H1 (cell line): Measurements from ENCODE around the gene DCPS. TPM values are rescaled to one million over a fixed set of nuclear protein-coding genes. Genes with fewer than 3 reads are reported as not detected.

Experiments
- CTCF ChIA-PET: fragments of 300-600 bp; sonication (Branson Sonifier 250); formaldehyde crosslinking; loops from one replicate; lab custom pipeline; 2021; ENCODE audit not compliant: partially characterized antibody; lab: Charles Lee
- POLR2A ChIA-PET: fragments of 300-600 bp; sonication (Branson Sonifier 250); formaldehyde crosslinking; loops from one replicate; lab custom pipeline; 2021; ENCODE audit warnings: inconsistent platforms; ENCODE audit not compliant: partially characterized antibody; lab: Charles Lee
- DNase-seq, 2 experiments: peaks; one replicate each; pipeline versions ENCODE4 v3.0.0 to v3.0.0-alpha.2; 2010 to 2022; ENCODE audit warnings: low spot score in 2 of 2, low read depth in 1 of 2, mixed read lengths in 1 of 2
- FAIRE-seq: peaks from 2 replicates; lab custom pipeline; 2011; peaks lifted over from hg19 to GRCh38; lab: Jason Lieb, UNC
- H2AFZ ChIP-seq: 2 replicates; pipeline ENCODE4 v1.8.1; 2012; ENCODE audit warnings: low read length, inconsistent platforms
- H2AK5ac ChIP-seq: 2 replicates; pipeline ENCODE4 v1.6.1; 2013; ENCODE audit warnings: low read depth, low read length
- H2BK120ac ChIP-seq: replicated peaks from 2 replicates; pipeline ENCODE3; 2013; ENCODE audit warnings: low read depth, low read length, inconsistent platforms
- H2BK12ac ChIP-seq: 2 replicates; pipeline ENCODE4 v1.6.1; 2013; ENCODE audit warnings: low read depth, low read length
- H2BK15ac ChIP-seq: 2 replicates; pipeline ENCODE4 v1.6.1; 2013; ENCODE audit warnings: low read length
- H2BK20ac ChIP-seq: 2 replicates; pipeline ENCODE4 v1.6.1; 2013; ENCODE audit warnings: low read length
- H2BK5ac ChIP-seq: 2 replicates; pipeline ENCODE4 v1.6.1; 2013; ENCODE audit warnings: low read depth, low read length
- H3K14ac ChIP-seq: 2 replicates; pipeline ENCODE4 v1.6.1; 2013; ENCODE audit warnings: inconsistent platforms; ENCODE audit not compliant: insufficient read length
- H3K18ac ChIP-seq: 2 replicates; pipeline ENCODE4 v1.6.1; 2013; ENCODE audit warnings: low read length; ENCODE audit errors: extremely low read depth
- H3K23ac ChIP-seq: 2 replicates; pipeline ENCODE4 v1.6.1; 2013; ENCODE audit warnings: inconsistent platforms; ENCODE audit not compliant: insufficient read length
- H3K23me2 ChIP-seq: 2 replicates; pipeline ENCODE4 v1.6.1; 2013; ENCODE audit warnings: low read depth, low read length
- H3K27ac ChIP-seq: 2 replicates; pipeline ENCODE4 v1.6.1; 2011; ENCODE audit warnings: low read depth, low read length, inconsistent platforms
- H3K27me3 ChIP-seq, 4 experiments: replicated peaks in 1 of 4; 1 replicate in 1 of 4; 2 replicates in 3 of 4; pipeline versions ENCODE4 v1.6.1 to v1.8.1; 2011 to 2013; ENCODE audit warnings: low read length in 3 of 4, mild to moderate bottlenecking in 3 of 4, inconsistent platforms in 2 of 4, mixed read lengths in 2 of 4, moderate library complexity in 1 of 4; ENCODE audit not compliant: control insufficient read depth in 3 of 4, insufficient read depth in 3 of 4; ENCODE audit errors: extremely low read depth in 1 of 4
- H3K36me3 ChIP-seq, 4 experiments: 2 replicates each; pipeline versions ENCODE4 v1.6.1 to v1.8.1; 2011 to 2013; ENCODE audit warnings: mild to moderate bottlenecking in 4 of 4, low read length in 3 of 4, moderate library complexity in 2 of 4, control low read depth in 1 of 4, inconsistent platforms in 1 of 4; ENCODE audit not compliant: insufficient read depth in 4 of 4, control insufficient read depth in 2 of 4
- H3K4ac ChIP-seq: replicated peaks from 2 replicates; pipeline ENCODE3; 2013; ENCODE audit warnings: low read length, low read depth, mixed read lengths, inconsistent platforms; ENCODE audit not compliant: insufficient read length
- H3K4me1 ChIP-seq, 4 experiments: replicated peaks in 1 of 4; 1 replicate in 1 of 4; 2 replicates in 3 of 4; pipeline versions ENCODE4 v1.6.1 to v1.8.1; 2011 to 2013; ENCODE audit warnings: low read length in 3 of 4, inconsistent platforms in 2 of 4, mixed read lengths in 1 of 4; ENCODE audit not compliant: insufficient read depth in 4 of 4, control insufficient read depth in 3 of 4
- H3K4me2 ChIP-seq, 2 experiments: 2 replicates each; pipeline versions ENCODE4 v1.6.1 to v1.8.1; 2011 to 2013; ENCODE audit warnings: low read depth in 2 of 2, low read length in 2 of 2, control low read depth in 1 of 2, inconsistent platforms in 1 of 2, mild to moderate bottlenecking in 1 of 2; ENCODE audit not compliant: insufficient read depth in 1 of 2
- H3K4me3 ChIP-seq, 4 experiments: fragments of 200-600, 300-600 bp in 1 of 4; sonication (generic), shearing (Covaris generic), sonication (Bioruptor Twin) in 1 of 4; 2 replicates each; pipeline versions ENCODE4 v1.5.1 to v1.8.1; 2011 to 2016; ENCODE audit warnings: low read length in 4 of 4, low read depth in 3 of 4, control low read depth in 2 of 4, inconsistent platforms in 2 of 4, mild to moderate bottlenecking in 2 of 4, mixed read lengths in 1 of 4, moderate library complexity in 1 of 4; ENCODE audit not compliant: insufficient read depth in 2 of 4; ENCODE audit errors: extremely low read depth in 1 of 4
- H3K56ac ChIP-seq: replicated peaks from 2 replicates; pipeline ENCODE3; 2013; ENCODE audit warnings: low read depth, mild to moderate bottlenecking, mixed read lengths, low read length, inconsistent platforms; ENCODE audit not compliant: insufficient read length
- H3K79me1 ChIP-seq: 2 replicates; pipeline ENCODE4 v1.6.1; 2013; ENCODE audit warnings: low read depth, low read length, control low read depth
- H3K79me2 ChIP-seq, 2 experiments: 2 replicates each; pipeline versions ENCODE4 v1.6.1 to v1.8.1; 2012 to 2013; ENCODE audit warnings: low read length in 2 of 2, mild to moderate bottlenecking in 2 of 2, inconsistent platforms in 1 of 2; ENCODE audit not compliant: insufficient read depth in 2 of 2, control insufficient read depth in 1 of 2
- H3K9ac ChIP-seq, 4 experiments: replicated peaks in 1 of 4; 1 replicate in 1 of 4; 2 replicates in 3 of 4; pipeline versions ENCODE4 v1.6.1 to v1.8.1; 2011 to 2013; ENCODE audit warnings: low read depth in 3 of 4, low read length in 3 of 4, control low read depth in 2 of 4, mild to moderate bottlenecking in 2 of 4, moderate library complexity in 2 of 4, inconsistent platforms in 1 of 4; ENCODE audit errors: extremely low read depth in 1 of 4
- H3K9me3 ChIP-seq, 2 experiments: 2 replicates each; pipeline versions ENCODE4 v1.6.1 to v1.8.1; 2012 to 2013; ENCODE audit warnings: mild to moderate bottlenecking in 2 of 2, moderate library complexity in 2 of 2, control low read depth in 1 of 2, inconsistent platforms in 1 of 2, low read depth in 1 of 2, low read length in 1 of 2, mixed read lengths in 1 of 2; ENCODE audit not compliant: insufficient read depth in 2 of 2
- H4K20me1 ChIP-seq, 2 experiments: replicated peaks in 1 of 2; 2 replicates each; pipeline versions ENCODE3 to v1.8.1; 2011 to 2013; ENCODE audit warnings: inconsistent platforms in 2 of 2, low read length in 2 of 2, mild to moderate bottlenecking in 1 of 2; ENCODE audit not compliant: insufficient read depth in 2 of 2, control insufficient read depth in 1 of 2
- H4K5ac ChIP-seq: 2 replicates; pipeline ENCODE4 v1.6.1; 2013; ENCODE audit warnings: low read length, low read depth, mixed read lengths, inconsistent platforms; ENCODE audit not compliant: insufficient read length
- H4K8ac ChIP-seq: 2 replicates; pipeline ENCODE4 v1.8.0; 2013; ENCODE audit warnings: mild to moderate bottlenecking, moderate library complexity, low read length, inconsistent platforms; ENCODE audit not compliant: insufficient read depth; ENCODE audit errors: extremely low read depth
- H4K91ac ChIP-seq: replicated peaks from 2 replicates; pipeline ENCODE3; 2013; ENCODE audit warnings: low read length, mixed read lengths, inconsistent platforms; ENCODE audit not compliant: insufficient read length
- KDM4A ChIP-seq: IDR thresholded peaks from one replicate; pipeline ENCODE4 v1.7.1; 2012; ENCODE audit warnings: low read depth, mild to moderate bottlenecking, moderate library complexity, low read length, inconsistent platforms; ENCODE audit not compliant: severe bottlenecking
- MAFK ChIP-seq: IDR thresholded peaks from 2 replicates; pipeline ENCODE4 v1.6.1; 2012; ENCODE audit warnings: low read depth, mild to moderate bottlenecking, improper control_type of control experiment, low read length
- PHF8 ChIP-seq: fragments of 200-600 bp; sonication (generic); conservative IDR thresholded peaks from 2 replicates; pipeline ENCODE4 v1.7.1; 2012; ENCODE audit warnings: low read depth, mild to moderate bottlenecking, inconsistent platforms, low read length, moderate library complexity
- RAD21 ChIP-seq, 2 experiments: IDR thresholded peaks in 1 of 2; conservative IDR thresholded peaks in 1 of 2; 2 replicates each; pipeline ENCODE4 v1.6.1; 2011; ENCODE audit warnings: low read depth in 2 of 2, low read length in 2 of 2, improper control_type of control experiment in 1 of 2, inconsistent platforms in 1 of 2, mild to moderate bottlenecking in 1 of 2, moderate library complexity in 1 of 2
- RXRA ChIP-seq: IDR thresholded peaks from 2 replicates; pipeline ENCODE4 v1.6.1; 2011; ENCODE audit warnings: low read depth, mild to moderate bottlenecking, low read length, moderate library complexity; ENCODE audit not compliant: insufficient read depth
- SP2 ChIP-seq: IDR thresholded peaks from 2 replicates; pipeline ENCODE4 v1.6.1; 2012; ENCODE audit warnings: mild to moderate bottlenecking, low read length, inconsistent platforms
- SUZ12 ChIP-seq: fragments of 200-600 bp; sonication (generic); IDR thresholded peaks from 2 replicates; pipeline ENCODE4 v1.6.1; 2012; ENCODE audit warnings: mild to moderate bottlenecking, inconsistent platforms, low read length, moderate library complexity, mixed read lengths
- TCF12 ChIP-seq: IDR thresholded peaks from 2 replicates; pipeline ENCODE4 v1.6.1; 2011; ENCODE audit warnings: low read depth, mild to moderate bottlenecking, low read length
- WGBS, 2 experiments: shearing (Covaris generic) in 1 of 2; methylation state at CpG; one replicate each; pipeline versions ENCODE4 v1.1.6 to v1.1.7; 2013 to 2015; ENCODE audit warnings: low lambda C conversion rate in 2 of 2, mixed read lengths in 2 of 2, inconsistent platforms in 1 of 2, low coverage in 1 of 2, missing lambda C conversion rate in 1 of 2; ENCODE audit not compliant: insufficient replicate concordance in 2 of 2, insufficient coverage in 1 of 2, insufficient read length in 1 of 2; ENCODE audit errors: extremely low coverage in 1 of 2, missing lambda C conversion rate in 1 of 2; 5-methylcytosine and 5-hydroxymethylcytosine counted together
- polyA plus RNA-seq, 7 experiments: library from polyadenylated mRNA; depleted of rRNA in 3 of 7; stranded (reverse) in 5 of 7; unstranded in 2 of 7; fragments of >200 nt in 5 of 7; fragments of 200-250 nt in 2 of 7; gene quantifications; 1 replicate in 5 of 7; 2 replicates in 1 of 7; 4 replicates in 1 of 7; pipeline versions ENCODE4 v1.2.1 to v1.2.3, GENCODE V29; 2011 to 2013; ENCODE audit warnings: missing spikeins in 2 of 7, mixed read lengths in 2 of 7
- total RNA-seq: library from RNA; stranded (reverse); fragmentation: NEBNext Ultra II Directional; extraction: Animal tissue kit (Norgen Biotek cat#: 25700); gene quantifications from 2 replicates; pipeline ENCODE4 v1.2.1, GENCODE V29; 2021

DCPS gene
- total and polyA plus RNA-seq, 2 of the 8 experiments (the other 6 are each of a cell fraction or from before 2014, with no cell fraction given) = 24.6 to 55.2 TPM

GRCh38 chr11:126338346-126339055, 34.6 kb downstream of the DCPS start:
- H3K18ac ChIP-seq = no peak overlapping the region
- no peak overlapping the region for H2BK5ac ChIP-seq
- H3K79me2 ChIP-seq = no peaks in the 10 kb centered on the region
- H3K14ac ChIP-seq = no peak overlapping the region
- H3K23me2 ChIP-seq = no peaks in the 10 kb centered on the region
- H2AK5ac ChIP-seq = no peak overlapping the region
- no peak overlapping the region for H4K5ac ChIP-seq
- H3K56ac ChIP-seq = no peak overlapping the region
- peaks cover 0 to 15% (median 3%) of the 10 kb centered on the region in 4 experiments; a peak in 3 of 8 replicates for H3K36me3 ChIP-seq
- H3K27me3 ChIP-seq = no peaks in the 10 kb centered on the region
- H3K4me1 ChIP-seq = peaks cover 0 to 8% (median 3%) of the 10 kb centered on the region in 4 experiments; a peak in 2 of 7 replicates
- no peak overlapping the region for H4K91ac ChIP-seq
- H3K79me1 ChIP-seq = no peaks in the 10 kb centered on the region; the same call in 1 of the 2 replicates
- ChIA-PET CTCF (interaction anchor here (2.4 kb wide), 1 partner anchor 20 kb away, joined by 10 read pairs; no protein-coding TSS in a partner anchor), POLR2A (interaction anchor here (1.5 to 2.1 kb wide), 2 partner anchors 12 to 15 kb away, joined by 3 to 5 read pairs; no protein-coding TSS in a partner anchor)
- TF ChIP-seq SUZ12 (no peak), KDM4A (no peak), RAD21 (IDR thresholded peaks at IDR 0.05 in 1 of 2, conservative IDR thresholded peaks at IDR 0.05 in 1 of 2; ENCODE audit: low read depth in 2 of 2, low read length in 2 of 2) (no peak), PHF8 (no peak), RXRA (no peak), TCF12 (no peak), MAFK (no peak), SP2 (no peak)
- no peak overlapping the region for H3K23ac ChIP-seq
- H4K20me1 ChIP-seq = no peaks in the 10 kb centered on the region
- no peak overlapping the region for H2BK12ac ChIP-seq
- H3K4me3 ChIP-seq = no peak overlapping the region
- H2BK15ac ChIP-seq = no peak overlapping the region
- FAIRE-seq (no peak), DNase-seq (no peak)
- no peak overlapping the region for H3K4me2 ChIP-seq
- H3K9ac ChIP-seq = no peak overlapping the region
- H3K9me3 ChIP-seq = no peaks in the 10 kb centered on the region
- no peak overlapping the region for H2BK20ac ChIP-seq
- no peak overlapping the region for H4K8ac ChIP-seq
- 87% methylated on average over 7 of the region's 7 CpGs; no CpG with 5 or more reads in 1 of the 2 experiments for WGBS, 2 experiments
- no peak overlapping the region for H3K27ac ChIP-seq
- H2BK120ac ChIP-seq = no peak overlapping the region
- no peak overlapping the region for H3K4ac ChIP-seq
- H2AFZ ChIP-seq = no peak overlapping the region
